GM23338 (cell line): ENCODE measurements around the gene PHOSPHO1.

Source experiments
- CREB1 ChIP-seq: fragments of 250-450 bp; sonication (Bioruptor Pico); IDR thresholded peaks from 2 replicates; pipeline ENCODE4 v1.5.0; 2020; ENCODE audit warnings: low read depth, mild to moderate bottlenecking, moderate library complexity
- EZH2 ChIP-seq: fragments of 200-600 bp; sonication (generic); IDR thresholded peaks from one replicate; pipeline ENCODE4 v1.8.0; 2017; ENCODE audit warnings: antibody characterized with exemption, mild to moderate bottlenecking, low read depth; ENCODE audit not compliant: unreplicated experiment
- JUNB ChIP-seq: IDR thresholded peaks from one replicate; pipeline ENCODE4 v1.6.1; 2016; ENCODE audit warnings: antibody characterized with exemption; ENCODE audit not compliant: unreplicated experiment
- TF ChIP-seq, protein P1 (sequence below), 2 experiments: fragments of 200-600 bp in 1 of 2; sonication (generic) in 1 of 2; conservative IDR thresholded peaks; 2 replicates each; pipeline versions ENCODE4 v1.5.1 to v1.6.1; 2016 to 2017; ENCODE audit warnings: antibody characterized with exemption in 2 of 2, low read depth in 2 of 2, mild to moderate bottlenecking in 2 of 2, moderate library complexity in 1 of 2
- TF ChIP-seq, protein P2 (sequence below): IDR thresholded peaks from one replicate; pipeline ENCODE4 v1.6.1; 2018; ENCODE audit warnings: antibody characterized with exemption; ENCODE audit not compliant: unreplicated experiment
- TF ChIP-seq, protein P3 (sequence below): IDR thresholded peaks from 2 replicates; pipeline ENCODE4 v1.6.1; 2016; ENCODE audit warnings: antibody characterized with exemption

DNA sequence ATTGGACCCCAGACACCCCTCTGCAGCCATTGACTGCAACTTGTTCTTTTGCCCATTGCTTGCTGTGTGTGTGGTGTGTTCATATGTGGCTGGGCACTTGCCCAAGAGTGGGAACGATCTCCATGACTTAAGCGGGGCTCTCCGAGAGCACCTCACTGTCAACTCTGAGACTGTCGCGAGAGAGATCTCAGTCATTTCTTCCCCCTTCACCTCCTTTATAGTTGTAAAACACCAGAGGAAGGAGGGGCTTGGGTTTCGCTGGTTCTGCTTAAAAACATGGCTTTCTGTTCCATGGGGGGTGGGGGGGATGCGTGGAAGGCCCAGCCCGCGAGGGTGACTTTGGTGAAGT lies 7.4 kb downstream of the PHOSPHO1 start:
- TF ChIP-seq, protein P1, sequence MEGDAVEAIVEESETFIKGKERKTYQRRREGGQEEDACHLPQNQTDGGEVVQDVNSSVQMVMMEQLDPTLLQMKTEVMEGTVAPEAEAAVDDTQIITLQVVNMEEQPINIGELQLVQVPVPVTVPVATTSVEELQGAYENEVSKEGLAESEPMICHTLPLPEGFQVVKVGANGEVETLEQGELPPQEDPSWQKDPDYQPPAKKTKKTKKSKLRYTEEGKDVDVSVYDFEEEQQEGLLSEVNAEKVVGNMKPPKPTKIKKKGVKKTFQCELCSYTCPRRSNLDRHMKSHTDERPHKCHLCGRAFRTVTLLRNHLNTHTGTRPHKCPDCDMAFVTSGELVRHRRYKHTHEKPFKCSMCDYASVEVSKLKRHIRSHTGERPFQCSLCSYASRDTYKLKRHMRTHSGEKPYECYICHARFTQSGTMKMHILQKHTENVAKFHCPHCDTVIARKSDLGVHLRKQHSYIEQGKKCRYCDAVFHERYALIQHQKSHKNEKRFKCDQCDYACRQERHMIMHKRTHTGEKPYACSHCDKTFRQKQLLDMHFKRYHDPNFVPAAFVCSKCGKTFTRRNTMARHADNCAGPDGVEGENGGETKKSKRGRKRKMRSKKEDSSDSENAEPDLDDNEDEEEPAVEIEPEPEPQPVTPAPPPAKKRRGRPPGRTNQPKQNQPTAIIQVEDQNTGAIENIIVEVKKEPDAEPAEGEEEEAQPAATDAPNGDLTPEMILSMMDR (conservative IDR thresholded peaks at IDR 0.05; ENCODE audit: low read depth in 2 of 2): no peak
- TF ChIP-seq, protein P2, sequence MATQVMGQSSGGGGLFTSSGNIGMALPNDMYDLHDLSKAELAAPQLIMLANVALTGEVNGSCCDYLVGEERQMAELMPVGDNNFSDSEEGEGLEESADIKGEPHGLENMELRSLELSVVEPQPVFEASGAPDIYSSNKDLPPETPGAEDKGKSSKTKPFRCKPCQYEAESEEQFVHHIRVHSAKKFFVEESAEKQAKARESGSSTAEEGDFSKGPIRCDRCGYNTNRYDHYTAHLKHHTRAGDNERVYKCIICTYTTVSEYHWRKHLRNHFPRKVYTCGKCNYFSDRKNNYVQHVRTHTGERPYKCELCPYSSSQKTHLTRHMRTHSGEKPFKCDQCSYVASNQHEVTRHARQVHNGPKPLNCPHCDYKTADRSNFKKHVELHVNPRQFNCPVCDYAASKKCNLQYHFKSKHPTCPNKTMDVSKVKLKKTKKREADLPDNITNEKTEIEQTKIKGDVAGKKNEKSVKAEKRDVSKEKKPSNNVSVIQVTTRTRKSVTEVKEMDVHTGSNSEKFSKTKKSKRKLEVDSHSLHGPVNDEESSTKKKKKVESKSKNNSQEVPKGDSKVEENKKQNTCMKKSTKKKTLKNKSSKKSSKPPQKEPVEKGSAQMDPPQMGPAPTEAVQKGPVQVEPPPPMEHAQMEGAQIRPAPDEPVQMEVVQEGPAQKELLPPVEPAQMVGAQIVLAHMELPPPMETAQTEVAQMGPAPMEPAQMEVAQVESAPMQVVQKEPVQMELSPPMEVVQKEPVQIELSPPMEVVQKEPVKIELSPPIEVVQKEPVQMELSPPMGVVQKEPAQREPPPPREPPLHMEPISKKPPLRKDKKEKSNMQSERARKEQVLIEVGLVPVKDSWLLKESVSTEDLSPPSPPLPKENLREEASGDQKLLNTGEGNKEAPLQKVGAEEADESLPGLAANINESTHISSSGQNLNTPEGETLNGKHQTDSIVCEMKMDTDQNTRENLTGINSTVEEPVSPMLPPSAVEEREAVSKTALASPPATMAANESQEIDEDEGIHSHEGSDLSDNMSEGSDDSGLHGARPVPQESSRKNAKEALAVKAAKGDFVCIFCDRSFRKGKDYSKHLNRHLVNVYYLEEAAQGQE: no peak
- TF ChIP-seq, protein P3, sequence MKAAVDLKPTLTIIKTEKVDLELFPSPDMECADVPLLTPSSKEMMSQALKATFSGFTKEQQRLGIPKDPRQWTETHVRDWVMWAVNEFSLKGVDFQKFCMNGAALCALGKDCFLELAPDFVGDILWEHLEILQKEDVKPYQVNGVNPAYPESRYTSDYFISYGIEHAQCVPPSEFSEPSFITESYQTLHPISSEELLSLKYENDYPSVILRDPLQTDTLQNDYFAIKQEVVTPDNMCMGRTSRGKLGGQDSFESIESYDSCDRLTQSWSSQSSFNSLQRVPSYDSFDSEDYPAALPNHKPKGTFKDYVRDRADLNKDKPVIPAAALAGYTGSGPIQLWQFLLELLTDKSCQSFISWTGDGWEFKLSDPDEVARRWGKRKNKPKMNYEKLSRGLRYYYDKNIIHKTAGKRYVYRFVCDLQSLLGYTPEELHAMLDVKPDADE: no peak
- TF ChIP-seq CREB1 (CRISPR knock-in tag) (no peak), EZH2 (no peak), JUNB (no peak)
